Gastrocnemius medialis (tissue), 4 donors: ENCODE results near the gene ZNF770. TPM values are rescaled to one million over a fixed set of nuclear protein-coding genes. Genes with fewer than 3 reads are reported as not detected.

Experiments
- ATAC-seq, 2 donors: fragments of 150-250 bp; one replicate each; pipeline ENCODE4 v1.9.1; 2016
- DNase-seq, 2 donors: peaks; one replicate each; pipeline ENCODE4 v3.0.0-alpha.2; 2019
- H3K27ac ChIP-seq, 4 donors: fragments of 200-600 bp; sonication (generic); 1 replicate in 1 of 4; 2 replicates in 3 of 4; pipeline ENCODE4 v1.5.1; 2016 to 2018; ENCODE audit warnings: mild to moderate bottlenecking in 2 of 4, moderate library complexity in 1 of 4
- H3K27me3 ChIP-seq, 3 donors: fragments of 200-600 bp; sonication (generic) in 2 of 3; 1 replicate in 1 of 3; 2 replicates in 2 of 3; pipeline versions ENCODE4 v1.5.1 to v1.6.0; 2016 to 2019; ENCODE audit warnings: mild to moderate bottlenecking in 1 of 3, moderate library complexity in 1 of 3
- H3K36me3 ChIP-seq, 2 donors: fragments of 200-600 bp; sonication (generic) in 1 of 2; one replicate each; pipeline ENCODE4 v1.5.1; 2017 to 2018
- H3K4me1 ChIP-seq, 2 donors: fragments of 200-600 bp; sonication (generic) in 1 of 2; one replicate each; pipeline ENCODE4 v1.5.1; 2016 to 2017; ENCODE audit warnings: mild to moderate bottlenecking in 2 of 2
- H3K4me3 ChIP-seq, 4 donors: fragments of 200-600 bp; sonication (generic) in 3 of 4; 1 replicate in 1 of 4; 2 replicates in 3 of 4; pipeline ENCODE4 v1.5.1; 2016 to 2019; ENCODE audit warnings: mild to moderate bottlenecking in 2 of 4
- H3K9me3 ChIP-seq, 3 donors: fragments of 200-600 bp; sonication (generic) in 2 of 3; 1 replicate in 1 of 3; 2 replicates in 2 of 3; pipeline ENCODE4 v1.5.1; 2016 to 2019
- CTCF ChIP-seq, 5 experiments: fragments of 450-650 bp in 3 of 5; fragments of 200-600 bp in 2 of 5; sonication (generic) in 2 of 5; IDR thresholded peaks in 4 of 5; conservative IDR thresholded peaks in 1 of 5; 1 replicate in 4 of 5; 2 replicates in 1 of 5; pipeline ENCODE4 v1.5.1; 2016 to 2019; ENCODE audit warnings: antibody characterized with exemption in 5 of 5, mild to moderate bottlenecking in 3 of 5, moderate library complexity in 3 of 5
- POLR2A ChIP-seq, 2 donors: fragments of 450-650 bp; IDR thresholded peaks; one replicate each; pipeline ENCODE4 v1.6.1; 2017; ENCODE audit warnings: antibody characterized with exemption in 2 of 2, mild to moderate bottlenecking in 2 of 2, moderate library complexity in 2 of 2
- in situ Hi-C, 4 donors: fragments of 200-750 bp; cut with MboI; loops; one replicate each; pipeline versions ENCODE4 v1.15.0 to v1.8.0; 2017; ENCODE audit warnings: low sequenced_read_pairs in 4 of 4
- intact Hi-C: fragments of 100-400 bp; cut with DNase I; formaldehyde crosslinking; loops from one replicate; pipeline ENCODE4 v1.15.1; 2023; ENCODE audit warnings: low total_unique reads
- total RNA-seq, 4 donors: library from RNA; depleted of rRNA; stranded (reverse); fragments of >200 nt; gene quantifications; one replicate each; pipeline versions ENCODE4 v1.1.0 to v1.2.3, GENCODE V29; 2016

Gene ZNF770
- total RNA-seq, 4 donors from 2014 or later = 33.2 to 55.2 (median 49.0) TPM

- Histone ChIP-seq H3K4me3 (no peak overlapping the region), H3K27ac (no peak overlapping the region), H3K4me1 (no peaks in the 10 kb centered on the region), H3K27me3 (no peaks in the 10 kb centered on the region), H3K9me3 (no peaks in the 10 kb centered on the region), H3K36me3 (no peaks in the 10 kb centered on the region)
- in situ Hi-C loops = no loop called here
- intact Hi-C loops = no loop called here
- ATAC-seq = no peak
- no peak for TF ChIP-seq POLR2A (IDR thresholded peaks at IDR 0.05)
- TF ChIP-seq CTCF (IDR thresholded peaks at IDR 0.05 in 4 of 5, conservative IDR thresholded peaks at IDR 0.05 in 1 of 5) = no peak
- no peak for DNase-seq
Observed at GRCh38 chr15:35005933-35006332, 17.8 kb upstream of the ZNF770 start.

GRCh38 chr15:35003928-35004327, 15.8 kb upstream of the ZNF770 start:
- DNase-seq (no peak), ATAC-seq (no peak)
- Histone ChIP-seq H3K4me3 (no peak overlapping the region), H3K9me3 (no peaks in the 10 kb centered on the region), H3K36me3 (no peaks in the 10 kb centered on the region), H3K4me1 (peaks cover 0 to 5% of the 10 kb centered on the region in 2 donors), H3K27ac (no peak overlapping the region), H3K27me3 (no peaks in the 10 kb centered on the region)
- intact Hi-C loops = no loop called here
- in situ Hi-C loops = no loop called here
- no peak for TF ChIP-seq CTCF (IDR thresholded peaks at IDR 0.05 in 4 of 5, conservative IDR thresholded peaks at IDR 0.05 in 1 of 5)
- no peak for TF ChIP-seq POLR2A (IDR thresholded peaks at IDR 0.05)

GRCh38 chr15:35000511-35000910, 12.4 kb upstream of the ZNF770 start:
- Histone ChIP-seq H3K27ac (peak overlapping the region in 3 of 4 donors; percentile 14 to 53 (median 47)), H3K4me3 (no peak overlapping the region), H3K27me3 (no peaks in the 10 kb centered on the region), H3K36me3 (no peaks in the 10 kb centered on the region), H3K4me1 (peaks cover 0 to 5% of the 10 kb centered on the region in 2 donors), H3K9me3 (no peaks in the 10 kb centered on the region)
- intact Hi-C loops = no loop called here
- in situ Hi-C loops = no loop called here
- ATAC-seq (peak; percentile 99), DNase-seq (peak; percentile 50 to 86)
- TF ChIP-seq POLR2A (IDR thresholded peaks at IDR 0.05) (no peak), CTCF (IDR thresholded peaks at IDR 0.05 in 4 of 5, conservative IDR thresholded peaks at IDR 0.05 in 1 of 5) (no peak)

GRCh38 chr15:34999906-35000305, 11.8 kb upstream of the ZNF770 start:
- Histone ChIP-seq H3K27me3 (no peaks in the 10 kb centered on the region), H3K27ac (peak overlapping the region in 1 of 4 donors; percentile 47), H3K36me3 (no peaks in the 10 kb centered on the region), H3K9me3 (no peaks in the 10 kb centered on the region), H3K4me3 (no peak overlapping the region), H3K4me1 (peaks cover 0 to 5% of the 10 kb centered on the region in 2 donors)
- no peak for DNase-seq
- in situ Hi-C loops (loop anchor here in 2 of 4 donors (25.0 kb wide), 3 partner anchors 638 to 788 kb away; partner anchors contain the start of genes EMC4 (in 1 of the 2), KATNBL1 (in 1 of the 2) and LPCAT4 (in 1 of the 2)), intact Hi-C loops (no loop called here)
- ATAC-seq = no peak
- TF ChIP-seq CTCF (IDR thresholded peaks at IDR 0.05 in 4 of 5, conservative IDR thresholded peaks at IDR 0.05 in 1 of 5) (no peak), POLR2A (IDR thresholded peaks at IDR 0.05) (no peak)

- ATAC-seq (no peak), DNase-seq (no peak)
- in situ Hi-C loops = loop anchor here in 2 of 4 donors (25.0 kb wide), 3 partner anchors 633 to 783 kb away; partner anchors contain the start of genes EMC4 (in 1 of the 2), KATNBL1 (in 1 of the 2) and LPCAT4 (in 1 of the 2)
- no peaks in the 10 kb centered on the region for H3K4me1 ChIP-seq
- no peak overlapping the region for H3K27ac ChIP-seq
- H3K36me3 ChIP-seq = no peaks in the 10 kb centered on the region
- intact Hi-C loops = no loop called here
- TF ChIP-seq CTCF (IDR thresholded peaks at IDR 0.05 in 4 of 5, conservative IDR thresholded peaks at IDR 0.05 in 1 of 5) (no peak), POLR2A (IDR thresholded peaks at IDR 0.05) (no peak)
- peaks cover 0 to 7% (median 0%) of the 10 kb centered on the region in 3 donors for H3K27me3 ChIP-seq
- no peaks in the 10 kb centered on the region for H3K9me3 ChIP-seq
- H3K4me3 ChIP-seq = no peak overlapping the region
Observed at GRCh38 chr15:34994925-34995324, 6.8 kb upstream of the ZNF770 start.
